Hematopoietic multipotent progenitor cell treated with erythropoietin and hydrocortisone succinate and interleukin-3 and kit ligand, for 8 days (in vitro differentiated cells): ENCODE data around the gene RAD51B.

Experiments used
- DNase-seq: peaks from one replicate; pipeline ENCODE4 v3.0.0-alpha.2; 2015

Gene RAD51B

DNA sequence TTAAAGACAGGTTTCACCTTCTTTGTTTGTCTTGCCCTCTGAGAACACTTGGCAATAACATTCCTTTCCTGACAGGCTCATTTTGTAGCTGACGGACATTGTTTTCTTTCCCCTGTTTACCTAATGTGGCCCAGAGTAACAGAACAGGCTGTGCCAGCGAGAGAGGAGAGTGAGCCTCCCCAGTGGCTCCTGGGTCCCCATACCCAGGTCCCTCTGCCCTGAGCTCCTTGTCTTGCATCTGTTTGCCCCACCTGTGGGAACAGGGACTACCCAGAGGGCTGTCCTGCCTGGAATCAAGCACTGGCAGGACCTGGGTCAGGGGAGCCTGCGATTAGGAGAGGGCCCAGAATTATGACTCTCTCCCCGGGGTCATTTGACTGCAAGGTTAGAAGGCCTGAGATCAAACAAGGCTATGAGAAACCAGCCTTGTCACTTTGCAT, 750.4 kb downstream of the RAD51B start:
- no peak for DNase-seq

DNA sequence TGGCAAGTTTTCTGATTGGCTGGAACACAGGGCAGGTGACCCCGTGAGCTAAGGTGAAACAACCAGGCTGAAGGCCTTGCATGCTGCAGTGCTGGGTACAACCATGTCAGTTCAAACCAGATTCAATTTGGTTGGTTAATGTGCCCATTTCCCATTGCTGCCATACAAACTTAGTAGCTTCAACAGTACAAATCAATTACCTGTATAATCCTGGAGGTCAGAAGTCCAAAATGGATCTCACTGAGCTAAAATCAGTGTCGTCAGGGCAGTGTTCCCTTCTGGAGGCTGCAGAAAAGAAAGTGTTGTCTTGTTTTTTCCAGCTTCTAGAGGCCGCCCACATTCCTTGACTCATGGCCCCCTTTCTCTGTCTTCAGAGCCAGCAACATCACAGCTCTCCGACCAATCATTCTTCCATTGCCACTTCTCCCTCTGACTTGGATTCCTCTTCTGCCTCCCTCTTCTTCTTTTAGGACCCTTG, 751.6 kb downstream of the RAD51B start:
- DNase-seq, result no peak

DNA sequence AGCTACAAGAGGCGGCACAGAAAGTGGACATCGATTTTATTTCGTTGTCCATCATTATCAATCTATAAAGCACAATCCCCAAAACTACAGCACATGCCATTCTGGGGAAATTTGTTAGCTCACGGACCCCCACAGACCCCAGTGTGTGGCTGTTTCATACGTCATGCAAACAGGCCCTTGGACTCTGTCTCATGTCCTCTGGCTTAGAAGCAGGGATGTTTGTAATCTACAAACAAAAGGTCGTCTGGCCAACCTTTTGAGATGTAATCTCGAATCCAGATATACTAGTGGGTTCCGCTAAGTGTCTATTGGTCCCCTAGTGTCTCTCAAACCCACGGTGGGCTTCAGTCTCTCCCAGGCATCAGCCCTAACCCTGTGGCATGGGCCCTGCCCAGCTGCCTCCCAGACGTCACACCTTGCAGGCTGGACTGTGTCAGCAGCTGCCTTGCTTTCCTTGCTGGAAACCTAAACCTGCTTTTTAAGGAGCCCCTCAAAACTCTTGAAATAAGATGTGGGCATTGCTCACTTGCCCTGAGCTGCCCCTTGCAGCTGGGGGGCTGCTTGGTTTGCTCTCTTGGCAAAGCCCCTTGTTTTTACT, 752.4 kb downstream of the RAD51B start:
- DNase-seq, result no peak

DNA sequence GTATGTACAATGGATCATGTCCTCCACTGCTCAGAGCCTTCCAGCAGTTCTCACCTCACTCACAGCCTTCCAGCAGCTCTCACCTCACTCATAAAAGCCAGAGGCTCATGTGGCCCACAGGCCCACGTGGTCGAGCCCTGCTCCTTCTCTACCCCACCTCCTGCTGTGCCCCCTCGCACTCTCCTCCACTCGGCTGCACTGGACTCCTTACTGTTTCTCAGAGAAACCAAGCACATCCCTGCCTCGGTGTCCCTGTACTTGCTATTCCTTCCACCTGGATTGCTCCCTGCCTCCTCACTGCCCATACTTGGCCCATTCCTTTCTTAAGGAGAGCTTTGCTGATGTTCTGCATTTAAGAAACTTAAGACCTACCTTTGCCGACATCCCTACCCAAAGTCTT, 753.5 kb downstream of the RAD51B start:
- DNase-seq, result no peak

DNA sequence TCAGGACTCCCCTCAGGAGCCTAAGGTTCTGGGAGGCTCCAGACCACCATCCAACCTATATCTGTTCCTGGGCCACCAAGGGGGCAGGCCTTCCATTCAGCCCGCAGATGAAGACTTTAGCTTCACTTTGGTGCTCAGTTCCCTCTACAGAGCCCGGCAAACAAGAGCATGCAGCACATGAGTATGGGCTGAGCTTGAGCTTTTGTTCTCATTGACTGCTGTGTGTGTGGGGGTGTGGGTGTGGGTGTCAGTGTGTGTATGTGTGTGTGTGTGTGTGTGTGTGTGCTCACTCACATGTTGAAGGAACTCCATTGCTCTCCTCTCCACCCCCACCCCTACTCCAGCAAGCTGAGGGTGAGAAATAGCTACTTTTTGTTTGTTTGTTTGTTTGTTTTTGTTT, 754.1 kb downstream of the RAD51B start:
- DNase-seq, result no peak

DNA sequence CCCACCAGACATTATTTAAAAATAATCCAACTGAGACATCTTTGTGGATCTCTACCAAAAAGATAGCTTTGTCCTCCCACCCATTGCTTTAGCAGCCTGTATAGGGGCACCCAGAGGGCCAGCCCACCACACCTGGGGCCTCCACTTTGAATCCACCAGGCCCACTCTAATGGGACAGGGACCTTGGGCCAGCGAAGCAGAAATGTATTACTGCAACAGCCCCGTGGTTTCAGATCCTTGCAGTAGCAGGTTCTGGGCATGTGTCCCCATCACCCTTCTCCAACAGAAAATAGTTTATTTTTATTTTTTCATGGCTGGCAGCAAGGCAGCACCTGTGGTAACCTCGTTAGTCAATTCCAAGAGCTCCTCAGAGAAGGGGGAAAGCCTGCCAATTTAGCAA, 754.9 kb downstream of the RAD51B start:
- no peak for DNase-seq

DNA sequence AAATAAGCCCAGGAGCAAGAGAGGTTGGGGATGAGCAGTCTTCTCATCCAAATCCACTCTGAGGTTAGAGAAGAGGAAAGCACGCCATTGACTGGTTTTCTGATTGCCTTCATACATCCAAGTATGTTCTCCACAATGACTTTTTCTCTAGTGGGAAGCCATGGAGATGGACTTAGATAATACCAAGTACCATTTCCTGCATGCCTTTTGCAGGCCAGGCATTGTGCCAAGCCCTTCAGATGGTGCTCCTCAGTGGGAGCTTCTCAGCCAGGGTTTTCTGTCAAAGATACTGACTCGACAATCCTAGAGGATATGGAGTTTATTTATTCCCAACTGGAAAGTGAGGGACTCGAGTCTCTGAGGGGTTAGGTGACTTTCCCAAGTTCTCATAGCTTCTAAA, 755.3 kb downstream of the RAD51B start:
- DNase-seq, result no peak

DNA sequence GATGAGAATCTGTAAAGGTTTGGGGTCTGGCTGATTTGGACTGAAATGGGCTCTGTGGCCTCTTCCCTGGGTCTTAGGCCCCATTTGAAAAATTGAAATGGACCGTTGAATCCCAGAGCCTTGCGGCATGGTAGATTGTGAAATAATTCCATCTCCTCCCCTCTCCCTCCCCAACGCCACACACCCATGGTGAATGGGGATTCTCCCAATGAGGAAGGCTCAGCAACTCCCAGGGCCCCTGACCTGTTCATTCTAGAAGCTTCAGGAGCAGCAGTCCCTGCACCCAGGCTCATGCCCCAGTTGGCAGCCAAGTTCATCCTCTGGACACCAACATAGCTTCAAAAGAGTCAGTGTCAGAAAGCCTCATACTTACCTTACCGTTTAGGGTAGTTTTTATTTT, 755.8 kb downstream of the RAD51B start:
- DNase-seq, result no peak

DNA sequence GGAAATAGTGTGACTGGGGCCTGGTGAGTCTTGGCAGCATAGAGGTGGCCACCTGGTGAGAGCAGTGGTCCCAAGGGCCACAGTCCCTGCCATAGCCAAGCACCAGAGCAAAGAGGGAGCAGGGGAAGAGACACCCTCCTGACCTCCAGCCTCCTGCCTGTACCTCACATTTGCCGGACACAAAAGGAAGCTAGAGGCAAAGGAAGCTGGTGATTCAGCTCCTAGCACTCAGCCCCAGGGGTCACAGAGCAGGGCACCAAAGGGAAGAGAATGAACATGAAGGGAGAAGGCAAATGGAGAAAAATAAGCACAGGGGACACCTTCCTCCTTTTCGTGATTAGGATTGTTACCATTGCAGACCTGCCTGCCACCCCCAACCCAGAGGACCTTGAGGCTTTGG, 756.5 kb downstream of the RAD51B start:
- no peak for DNase-seq

DNA sequence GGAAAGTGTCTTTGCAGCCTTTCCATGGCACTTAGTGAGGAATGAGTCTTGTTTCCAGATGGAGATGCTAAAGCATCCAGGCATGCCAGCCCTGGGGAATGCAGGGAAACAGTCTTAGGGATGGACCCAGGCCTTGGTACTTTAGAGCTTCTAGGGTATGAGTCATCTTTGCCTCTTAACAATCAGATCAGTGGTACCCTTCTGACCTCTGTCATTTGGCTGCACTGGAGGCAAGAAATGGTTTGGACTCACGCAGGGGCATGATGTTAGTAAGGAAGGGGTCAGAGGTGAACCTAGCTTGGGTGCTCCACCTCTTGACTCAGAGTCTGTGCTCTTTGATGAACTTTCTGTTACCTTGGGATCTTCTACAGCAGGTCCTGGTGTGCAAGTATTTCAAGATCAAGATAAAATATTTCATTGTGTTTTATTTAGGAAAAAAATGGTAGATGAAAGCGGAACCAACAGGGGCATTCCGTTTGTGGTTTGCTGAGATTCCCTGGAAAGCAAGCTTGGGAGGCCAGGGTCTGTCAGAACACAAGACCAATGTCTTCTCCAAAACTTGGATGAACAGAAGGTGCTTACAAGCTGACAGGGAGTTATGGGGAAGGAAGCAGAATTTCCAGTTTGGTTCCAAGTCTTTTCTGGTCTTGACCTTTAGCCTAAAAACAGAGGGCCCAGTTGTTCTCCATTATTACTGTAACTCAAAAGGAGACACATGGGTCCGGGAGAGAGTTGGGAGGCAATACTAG, 757.1 kb downstream of the RAD51B start:
- DNase-seq, result no peak

DNA sequence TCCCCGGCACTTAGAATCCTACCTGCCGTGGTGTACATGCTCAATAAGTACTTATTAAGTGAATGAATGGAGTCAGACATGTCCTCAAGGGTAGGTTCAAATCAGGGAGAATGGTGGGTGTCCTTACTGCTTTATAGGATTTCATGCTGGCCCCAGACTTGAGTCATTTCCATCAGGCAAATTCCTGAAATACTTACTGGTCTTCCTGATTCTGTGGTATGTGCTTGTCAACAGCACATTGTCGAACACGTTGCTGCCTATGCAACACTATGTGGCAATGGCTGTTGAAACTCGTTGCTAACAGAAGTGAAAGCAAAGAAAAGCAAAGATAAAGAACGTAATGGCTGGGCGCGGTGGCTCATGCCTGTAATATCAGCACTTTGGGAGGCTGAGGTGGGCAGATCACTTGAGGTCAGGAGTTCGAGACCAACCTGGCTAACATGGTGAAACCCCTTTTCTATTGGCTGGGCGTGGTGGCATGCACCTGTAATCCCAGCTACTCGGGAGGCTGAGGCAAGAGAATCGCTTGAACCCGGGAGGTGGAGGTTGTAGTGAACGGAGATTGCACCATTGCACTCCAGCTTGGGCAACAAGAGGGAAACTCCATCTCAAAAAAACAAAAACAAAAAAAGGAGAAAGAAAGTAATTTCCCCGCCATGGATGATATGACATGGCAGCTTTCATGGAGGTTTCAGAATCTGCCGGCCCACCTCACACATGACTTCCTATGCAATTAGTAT, 758.4 kb downstream of the RAD51B start:
- DNase-seq, result no peak

DNA sequence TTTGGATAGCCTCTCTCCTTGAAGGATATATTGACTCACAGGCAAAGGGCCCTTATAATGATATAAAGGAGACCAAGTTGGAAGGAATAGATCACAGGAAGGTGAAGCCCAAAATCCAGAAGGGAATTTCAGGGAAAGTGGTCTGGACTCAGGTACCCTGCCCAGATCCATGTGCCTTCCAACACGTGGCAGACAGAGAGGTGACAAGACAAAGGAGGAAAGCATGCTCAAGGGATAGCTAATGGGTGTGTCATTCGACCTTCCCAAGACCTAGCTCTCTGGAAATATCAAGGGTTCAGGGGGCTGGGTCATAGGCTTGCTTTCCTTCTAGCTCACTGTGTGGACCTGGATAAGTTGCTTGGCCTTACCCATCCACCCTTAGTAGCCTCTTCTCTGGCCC, 759.0 kb downstream of the RAD51B start:
- no peak for DNase-seq

DNA sequence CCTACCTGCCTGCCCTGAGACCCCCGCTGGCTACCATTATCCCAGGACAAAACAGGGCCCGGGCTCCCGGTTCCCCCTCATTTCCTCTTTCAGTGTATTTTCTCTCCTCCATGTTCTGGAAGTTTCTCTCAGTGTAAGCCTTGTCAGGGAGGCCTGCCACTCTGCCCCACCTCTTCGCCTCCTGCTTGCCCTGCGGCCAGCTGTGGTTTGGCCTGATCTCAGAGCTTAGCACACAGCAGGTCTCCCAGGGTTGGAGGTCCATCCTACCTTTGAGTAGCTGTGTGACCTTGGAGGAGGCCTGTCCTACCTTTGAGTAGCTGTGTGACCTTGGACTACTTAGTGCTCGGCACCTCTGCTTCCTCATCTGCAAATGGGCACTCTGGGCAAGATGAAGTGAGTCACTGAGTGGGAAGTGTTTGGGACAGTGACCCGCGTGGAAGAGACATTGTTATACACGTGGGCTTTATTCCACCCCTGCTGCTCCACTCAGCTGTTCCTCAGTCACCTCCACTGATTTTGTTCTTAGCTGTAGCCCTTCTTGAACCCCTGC, 760.6 kb downstream of the RAD51B start:
- no peak for DNase-seq

DNA sequence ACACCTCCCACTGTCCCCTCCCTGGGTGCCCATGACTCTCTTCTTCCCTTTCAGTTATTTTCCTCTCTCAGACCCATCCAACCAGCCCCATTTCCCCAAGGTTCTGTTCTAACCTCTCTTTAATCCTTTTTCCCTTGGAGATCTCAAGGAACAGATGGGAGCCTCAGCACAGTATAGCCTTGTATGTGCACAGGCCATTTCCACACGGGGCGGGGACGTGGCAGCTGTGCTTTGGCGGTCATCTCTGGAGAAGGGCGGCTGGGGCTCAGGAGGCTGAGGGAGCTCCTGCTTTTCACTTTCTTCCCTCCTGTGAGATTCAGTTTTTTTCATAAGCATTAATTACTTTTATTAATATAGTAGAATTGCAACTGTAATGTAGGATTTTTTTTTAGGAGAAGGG, 761.1 kb downstream of the RAD51B start:
- DNase-seq, result no peak

DNA sequence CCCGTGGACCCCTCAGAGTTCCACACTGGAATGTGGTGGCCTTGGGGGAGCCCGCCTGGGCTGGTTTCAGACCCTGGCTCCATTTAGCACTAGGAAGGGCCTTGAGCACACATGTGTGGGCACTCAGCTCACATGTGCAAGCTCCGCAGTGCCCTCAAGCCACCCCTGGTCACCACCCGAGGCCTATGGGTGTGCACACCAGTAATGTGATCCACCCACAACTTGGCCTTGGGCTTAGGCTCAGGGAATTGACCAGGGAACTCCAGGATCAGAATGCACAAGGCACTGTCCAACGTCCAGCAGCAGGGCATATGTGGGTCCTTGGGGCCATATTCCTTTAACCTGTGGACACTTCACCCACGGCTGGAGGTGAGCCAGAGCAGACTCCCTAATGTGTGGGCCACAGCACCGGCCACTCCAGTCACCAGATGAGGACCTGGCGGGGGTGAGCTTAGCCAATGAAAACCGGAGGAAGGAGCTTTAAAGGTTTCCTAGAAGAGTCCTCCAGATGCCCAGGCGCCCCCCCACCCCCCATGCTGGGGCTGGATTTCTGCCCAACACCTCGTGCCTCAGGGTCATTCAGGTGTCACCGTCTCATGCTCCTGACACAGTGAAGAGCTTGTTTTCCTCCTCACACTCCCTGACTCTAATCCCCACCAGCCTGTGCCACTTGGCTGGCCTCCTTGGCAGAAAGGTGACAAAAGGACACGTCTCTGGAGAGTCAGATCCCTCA, 764.1 kb downstream of the RAD51B start:
- no peak for DNase-seq

DNA sequence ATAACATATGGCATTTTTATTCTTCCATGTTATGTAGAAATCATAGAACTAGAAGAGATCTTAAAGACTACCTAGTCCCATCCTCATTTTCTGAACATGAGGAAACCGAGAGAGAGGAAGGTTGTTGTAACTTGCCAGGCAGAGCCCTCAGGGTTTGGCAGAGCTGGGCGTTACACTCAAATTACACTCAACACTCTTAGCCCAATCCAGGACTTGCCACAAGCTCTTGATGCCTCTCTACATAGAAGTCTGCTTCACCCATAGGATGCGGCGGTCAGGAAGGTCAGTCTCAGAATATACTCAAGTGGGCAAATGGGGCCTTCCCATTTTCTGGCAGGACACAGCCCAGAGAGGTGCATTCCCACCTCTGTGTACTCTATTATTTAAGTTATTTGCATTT, 765.2 kb downstream of the RAD51B start:
- no peak for DNase-seq

DNA sequence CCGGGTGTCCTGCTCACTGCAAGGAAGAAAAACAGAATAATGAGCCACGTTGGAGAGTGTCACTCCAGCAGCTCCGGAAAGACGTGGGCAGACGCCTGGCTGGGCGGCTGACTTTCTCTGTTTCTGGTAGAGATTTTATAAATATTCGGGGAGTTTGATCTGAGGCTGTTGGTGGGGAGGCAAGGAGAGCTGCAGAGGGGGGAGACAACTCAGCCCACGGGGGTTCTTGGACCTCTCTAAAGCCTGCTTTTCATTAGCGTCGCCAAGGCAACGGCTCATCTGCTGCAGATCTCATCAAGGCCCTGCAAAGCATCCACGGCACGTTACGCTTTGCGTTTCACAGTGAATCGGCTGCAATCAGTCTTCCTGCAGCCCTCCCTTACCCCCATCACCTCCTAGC, 766.1 kb downstream of the RAD51B start:
- DNase-seq, result no peak

DNA sequence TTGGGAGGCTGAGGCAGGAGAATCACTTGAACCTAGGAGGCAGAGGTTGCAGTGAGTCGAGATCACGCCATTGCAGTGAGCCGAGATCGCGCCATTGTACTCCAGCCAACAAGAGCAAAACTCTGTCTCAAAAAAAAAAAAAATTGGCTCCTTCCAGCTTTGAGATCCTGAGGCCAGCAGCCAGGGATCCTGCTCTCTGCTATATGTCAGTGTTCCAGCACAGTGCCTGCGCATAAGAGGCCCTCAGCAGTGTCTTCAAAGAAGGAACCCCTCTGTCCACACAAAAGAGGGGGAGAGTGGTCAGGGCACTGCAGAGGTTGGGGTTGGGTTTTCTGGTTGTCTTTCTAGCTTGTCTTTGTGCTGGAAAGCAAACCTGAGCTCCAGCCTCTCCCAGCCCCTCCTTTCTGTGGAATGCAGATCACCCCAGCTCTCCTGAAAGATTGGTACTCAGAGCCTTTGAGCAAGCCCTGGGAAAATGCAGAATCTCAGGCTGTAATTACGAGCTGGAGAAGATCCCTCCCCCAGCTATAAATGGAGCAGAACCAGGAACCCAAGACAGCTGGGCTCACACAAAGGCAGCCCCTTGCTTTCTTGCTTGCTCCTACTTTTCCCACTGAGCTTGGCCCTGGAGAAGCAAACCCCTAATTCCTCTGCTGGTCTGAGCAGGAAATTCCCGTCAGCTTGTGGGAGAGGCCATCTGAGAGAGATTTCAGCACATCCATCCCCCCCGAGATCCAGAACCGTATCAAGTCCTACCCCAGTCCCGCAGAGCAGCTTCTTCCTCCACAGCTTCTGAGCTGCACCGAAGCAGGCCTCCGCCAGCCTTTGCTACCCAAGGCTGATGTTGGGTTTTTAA, 767.5 kb downstream of the RAD51B start:
- DNase-seq, result no peak

DNA sequence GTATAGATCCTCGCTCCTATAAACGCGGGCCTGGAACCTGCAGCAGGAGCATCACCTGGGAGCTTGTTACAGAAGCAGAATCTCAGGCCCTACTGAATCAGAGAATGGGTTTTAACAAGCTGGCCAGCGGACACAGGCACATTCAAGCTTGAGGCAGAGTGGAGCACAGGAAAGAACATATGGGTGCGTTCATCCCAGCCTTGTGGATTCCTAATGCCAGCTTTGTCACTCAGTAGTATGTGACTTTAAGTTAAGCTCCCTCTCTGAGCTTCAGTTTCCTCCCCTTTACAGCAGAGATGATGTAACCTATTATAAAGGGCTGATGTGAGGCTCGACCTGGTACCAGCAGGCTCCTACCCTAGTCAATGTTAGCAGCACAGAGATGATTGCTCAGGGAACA, 768.4 kb downstream of the RAD51B start:
- DNase-seq, result no peak

DNA sequence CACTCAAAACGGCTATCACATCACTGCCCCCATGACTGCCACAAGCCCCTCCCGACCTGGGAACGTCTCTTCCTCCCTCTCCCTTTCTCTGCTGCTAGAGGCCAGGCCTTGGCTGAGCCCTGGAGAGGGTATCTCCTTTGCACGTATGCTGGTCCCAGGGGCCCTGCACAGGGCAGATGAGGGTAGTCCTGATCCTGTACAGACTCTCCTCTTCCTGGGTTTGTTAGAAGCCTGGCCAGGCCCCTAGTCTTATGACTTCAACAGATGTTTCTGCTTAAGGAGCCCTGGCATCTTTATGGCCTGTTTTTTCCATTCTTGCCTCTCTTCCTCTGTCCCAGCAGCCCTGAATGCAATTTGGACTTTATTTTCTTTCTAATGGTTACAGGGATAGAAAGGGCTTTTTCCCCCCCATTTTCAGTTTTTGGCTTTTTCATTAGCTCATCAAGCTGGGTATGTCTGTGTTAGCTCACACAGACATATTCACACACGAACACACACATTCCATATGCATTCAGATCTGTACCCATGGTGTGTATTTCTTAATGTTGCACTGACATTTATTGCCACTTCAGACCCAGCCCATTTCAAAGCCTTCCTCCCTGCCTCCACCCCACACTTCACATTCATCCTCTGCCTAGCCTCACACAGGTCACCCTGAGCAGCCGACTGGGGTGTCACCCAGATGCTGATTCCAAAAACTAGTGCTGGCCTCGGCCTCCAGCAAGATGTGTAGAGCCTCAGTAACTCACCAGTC, 770.0 kb downstream of the RAD51B start:
- DNase-seq, result no peak

DNA sequence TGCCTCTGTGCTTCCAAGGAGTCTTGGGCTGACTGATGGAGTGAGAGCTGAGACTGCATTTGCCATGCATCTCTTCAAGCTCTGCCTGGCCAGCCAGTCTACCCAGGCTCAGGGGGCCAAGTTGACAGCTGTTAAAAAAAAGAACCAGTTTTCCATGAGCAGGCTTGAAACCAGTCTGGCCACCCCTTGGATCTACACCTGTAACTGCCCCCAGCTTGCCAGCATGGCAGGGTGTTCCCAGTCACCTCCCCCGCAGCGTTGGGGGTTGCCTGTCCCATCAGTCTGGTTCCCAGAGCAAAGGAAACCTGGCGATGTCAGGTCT, 770.6 kb downstream of the RAD51B start:
- DNase-seq, result no peak

DNA sequence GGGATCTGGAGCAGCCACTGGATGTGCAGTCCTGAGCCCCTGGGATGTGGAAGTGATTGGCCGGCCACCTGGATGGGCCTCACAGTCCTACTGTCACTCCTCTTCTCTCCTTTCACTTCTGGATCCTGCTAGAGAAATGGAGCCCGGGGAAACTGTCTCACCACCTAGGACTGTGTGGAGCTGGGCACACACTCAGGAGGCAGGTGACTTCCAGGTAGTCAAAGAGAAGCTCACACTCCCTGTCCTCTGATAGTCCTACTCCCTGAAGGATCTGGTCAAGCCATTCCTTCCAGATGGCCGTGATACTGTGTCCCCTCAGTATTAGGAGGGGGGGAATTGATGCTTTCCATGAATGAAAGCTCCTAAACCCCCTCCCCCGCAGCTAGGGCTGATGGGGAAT, 772.2 kb downstream of the RAD51B start:
- DNase-seq, result no peak
